HepG2 (cell line): ENCODE data around the gene GRIN3B. TPM values are rescaled to one million over a fixed set of nuclear protein-coding genes. Genes with fewer than 3 reads are reported as not detected.

ENCODE experiments used
- ATAC-seq: fragments of 200-7000 bp; cut with Tn5 transposase; 3 replicates; pipeline ENCODE4 v1.9.1; 2020; ENCODE audit warnings: mild to moderate bottlenecking, moderate library complexity
- BruUV-seq: library from RNA; stranded (reverse); fragments of 400-500 nt; replicated peaks from 2 replicates; lab custom pipeline; 2021; lab: Mats Ljungman, UMichigan
- CTCF ChIA-PET: fragments of 300-600 bp; formaldehyde crosslinking; extraction: SDS; loops from one replicate; lab custom pipeline; 2021; ENCODE audit warnings: low total read pairs, inconsistent platforms, low intra/inter-chr PET ratio; lab: Yijun Ruan, JAX
- POLR2A ChIA-PET: fragments of 350-600 bp; sonication (Branson Sonifier 250); formaldehyde crosslinking; loops from one replicate; lab custom pipeline; 2020; ENCODE audit warnings: antibody characterized with exemption, inconsistent platforms; lab: Yijun Ruan, JAX
- DNase-seq: peaks from one replicate; pipeline ENCODE4 v3.0.0-alpha.2; 2015; ENCODE audit warnings: low spot score
- FAIRE-seq: peaks from 3 replicates; lab custom pipeline; 2011; peaks lifted over from hg19 to GRCh38; lab: Jason Lieb, UNC
- H2AFZ ChIP-seq: one replicate; pipeline ENCODE4 v1.6.1; 2011; ENCODE audit warnings: low read length, inconsistent platforms
- H3K27ac ChIP-seq: fragments of 300-600 bp; 3 replicates; pipeline ENCODE4 v1.8.0; 2011; ENCODE audit warnings: mixed run types, mild to moderate bottlenecking, mixed read lengths, low read length, inconsistent platforms; ENCODE audit not compliant: insufficient read depth; ENCODE audit errors: extremely low read length
- H3K27me3 ChIP-seq, 2 experiments: fragments of 200-600 bp in 1 of 2; 2 replicates in 1 of 2; 3 replicates in 1 of 2; pipeline versions ENCODE4 v1.6.0 to v1.8.0; 2011; ENCODE audit warnings: low read length in 2 of 2, mild to moderate bottlenecking in 2 of 2, moderate library complexity in 2 of 2, inconsistent platforms in 1 of 2; ENCODE audit not compliant: insufficient read depth in 2 of 2, control insufficient read depth in 1 of 2
- H3K36me3 ChIP-seq, 2 experiments: fragments of 200-600 bp in 1 of 2; replicated peaks in 1 of 2; 2 replicates in 1 of 2; 3 replicates in 1 of 2; pipeline versions ENCODE4 v1.5.1 to v1.8.0; 2011; ENCODE audit warnings: low read length in 2 of 2, inconsistent platforms in 1 of 2; ENCODE audit not compliant: insufficient read depth in 2 of 2, control insufficient read depth in 1 of 2
- H3K4me1 ChIP-seq: 2 replicates; pipeline ENCODE4 v1.5.1; 2012; ENCODE audit warnings: low read length, inconsistent platforms; ENCODE audit not compliant: insufficient read depth
- H3K4me2 ChIP-seq: 2 replicates; pipeline ENCODE4 v1.6.0; 2011; ENCODE audit warnings: low read depth, low read length, inconsistent platforms
- H3K4me3 ChIP-seq, 3 experiments: fragments of 200-600 bp in 1 of 3; sonication (generic), shearing (Covaris generic) in 1 of 3; replicated peaks in 1 of 3; 2 replicates each; pipeline ENCODE4 v1.5.1; 2011 to 2016; ENCODE audit warnings: low read length in 3 of 3, inconsistent platforms in 2 of 3, low read depth in 2 of 3, mild to moderate bottlenecking in 2 of 3, control low read depth in 1 of 3, mixed read lengths in 1 of 3; ENCODE audit not compliant: insufficient read depth in 1 of 3
- H3K79me2 ChIP-seq: one replicate; pipeline ENCODE4 v1.6.1; 2011; ENCODE audit warnings: low read length, inconsistent platforms; ENCODE audit not compliant: insufficient read depth
- H3K9ac ChIP-seq: 2 replicates; pipeline ENCODE4 v1.6.0; 2011; ENCODE audit warnings: mild to moderate bottlenecking, low read depth, low read length, inconsistent platforms; ENCODE audit not compliant: insufficient read depth
- H3K9me3 ChIP-seq: 2 replicates; pipeline ENCODE4 v1.5.1; 2012; ENCODE audit warnings: mild to moderate bottlenecking, low read length
- H4K20me1 ChIP-seq: 2 replicates; pipeline ENCODE4 v1.6.0; 2011; ENCODE audit warnings: inconsistent platforms, mild to moderate bottlenecking, low read length, moderate library complexity; ENCODE audit not compliant: insufficient read depth
- IKZF4 ChIP-seq: sonication (generic); formaldehyde crosslinking; IDR thresholded peaks from 2 replicates; pipeline ENCODE4 v1.5.1; 2020; ENCODE audit warnings: borderline replicate concordance, mild to moderate bottlenecking, low read depth, missing genetic modification reagents; ENCODE audit errors: not compliant biosample characterization
- JUN ChIP-seq: sonication (generic); formaldehyde crosslinking; IDR thresholded peaks from 2 replicates; pipeline ENCODE4 v1.4.0; 2020; ENCODE audit warnings: mild to moderate bottlenecking, missing genetic modification reagents
- PBX2 ChIP-seq: IDR thresholded peaks from 2 replicates; pipeline ENCODE4 v1.6.1; 2016; ENCODE audit warnings: control low read depth
- ZNF350 ChIP-seq: sonication (generic); formaldehyde crosslinking; IDR thresholded peaks from 2 replicates; pipeline ENCODE4 v1.4.0; 2020; ENCODE audit warnings: mild to moderate bottlenecking, low read depth, missing genetic modification reagents, borderline replicate concordance
- ZNF572 ChIP-seq: sonication (generic); formaldehyde crosslinking; IDR thresholded peaks from 2 replicates; pipeline ENCODE4 v1.5.1; 2020; ENCODE audit warnings: mild to moderate bottlenecking, missing genetic modification reagents
- ZNF790 ChIP-seq: sonication (generic); formaldehyde crosslinking; IDR thresholded peaks from 2 replicates; pipeline ENCODE4 v1.8.0; 2022; ENCODE audit warnings: missing genetic modification reagents, mild to moderate bottlenecking, borderline replicate concordance
- WGBS: methylation state at CpG from one replicate; pipeline ENCODE4 v1.1.6; 2017; ENCODE audit warnings: low lambda C conversion rate; 5-methylcytosine and 5-hydroxymethylcytosine counted together
- in situ Hi-C: cut with HindIII; loops from 2 replicates; pipeline ENCODE4 v1.10.0; 2017; ENCODE audit warnings: low pct_unique_long_range_greater_than_20kb; ENCODE audit not compliant: extremely low pct_ligation_motif_present
- intact Hi-C: fragments of 100-400 bp; cut with micrococcal nuclease; formaldehyde crosslinking; loops from one replicate; pipeline ENCODE4 v1.10.0; 2022; ENCODE audit not compliant: unreplicated experiment
- polyA plus RNA-seq, 8 experiments: library from polyadenylated mRNA; depleted of rRNA in 3 of 8; stranded (reverse) in 7 of 8; unstranded in 1 of 8; fragments of >200 nt; fragmentation: Illumina TruSeq in 4 of 8; extraction: Trizol in 4 of 8; gene quantifications; 2 replicates each; pipeline versions ENCODE4 v1.2.1 to v1.2.3, GENCODE V29; 2011 to 2016; ENCODE audit warnings: low read depth in 4 of 8, missing spikeins in 1 of 8, mixed read lengths in 1 of 8; ENCODE audit not compliant: insufficient read depth in 1 of 8
- total RNA-seq, 5 experiments: library from RNA; depleted of rRNA; stranded (reverse); fragments of >200 nt; fragmentation: Illumina TruSeq; extraction: Trizol; gene quantifications; 2 replicates each; pipeline ENCODE4 v1.2.3, GENCODE V29; 2016; ENCODE audit warnings: low read depth in 1 of 5

Gene GRIN3B
- total and polyA plus RNA-seq, 2 of the 13 experiments (the other 11 are each of a cell fraction or from before 2014, with no cell fraction given), result 0.07 to 0.20 TPM

GRCh38 chr19:962683-963400 is 37.4 kb upstream of the GRIN3B start (continued):
- TF ChIP-seq JUN, result no peak
- no peak for TF ChIP-seq PBX2
- no peak for TF ChIP-seq ZNF790 (CRISPR knock-in tag)
- TF ChIP-seq ZNF350, result no peak

DNA sequence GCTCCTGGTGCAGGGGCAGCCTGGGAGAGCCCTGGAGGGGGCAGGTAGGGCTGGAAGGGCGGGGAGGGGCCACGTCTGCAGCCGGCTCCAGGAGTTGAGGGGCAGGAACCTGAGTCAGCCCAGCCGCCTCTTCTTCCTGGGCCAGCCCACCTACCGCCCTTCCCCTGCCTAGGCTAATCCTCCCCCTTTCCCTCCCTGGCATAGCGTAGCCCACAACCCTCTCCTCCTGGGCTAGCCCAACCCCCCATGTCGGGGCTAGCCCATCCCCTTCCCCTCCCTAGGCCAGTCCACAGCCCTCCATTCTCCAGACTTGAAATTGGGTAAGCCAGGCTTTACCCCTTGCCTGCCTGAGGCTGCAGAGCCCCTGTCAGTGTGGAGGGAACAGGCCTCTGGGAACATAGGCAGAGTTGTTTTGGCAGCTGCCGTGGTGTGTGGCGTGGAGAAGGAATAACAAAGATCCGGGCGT is 36.7 kb upstream of the GRIN3B start:
- Histone ChIP-seq H3K79me2 (peaks cover 32% of the 10 kb centered on the region), H3K36me3 (peaks cover 26 to 65% of the 10 kb centered on the region in 2 experiments; a peak in 4 of 5 replicates), H4K20me1 (no peaks in the 10 kb centered on the region), H3K27ac (peak overlapping the region; percentile 38), H3K27me3 (no peaks in the 10 kb centered on the region), H3K9ac (no peak overlapping the region), H3K4me3 (no peak overlapping the region), H3K4me2 (no peak overlapping the region), H3K4me1 (peaks cover 48% of the 10 kb centered on the region), H3K9me3 (no peaks in the 10 kb centered on the region)
- FAIRE-seq, result no peak
- no peak for DNase-seq
- POLR2A ChIA-PET, result no interaction called here
- no TSS peak for BruUV-seq
- WGBS, result 97% methylated on average over 11 of the region's 11 CpGs
- CTCF ChIA-PET, result no interaction called here
- ATAC-seq, result no peak
- intact Hi-C loops, result no loop called here
- in situ Hi-C loops, result loop anchor here (5.0 kb wide), 1 partner anchor 36 kb away; the partner anchor contains the start of gene ARID3A
- TF ChIP-seq ZNF572 (CRISPR knock-in tag) (0 out of 2 replicates have a peak, but pooled peaks have one; percentile 18), IKZF4 (CRISPR knock-in tag) (no peak)
- TF ChIP-seq, all 625 proteins: peak for 1
- no peak overlapping the region for H2AFZ ChIP-seq
